ENCODE measurements around the gene FGGY.
"Not testable (repeated sequence)": the region's sequence is repeated elsewhere in the genome, so short reads cannot be mapped to it uniquely, and the experiment has no call there.

The FGGY gene, protein sequence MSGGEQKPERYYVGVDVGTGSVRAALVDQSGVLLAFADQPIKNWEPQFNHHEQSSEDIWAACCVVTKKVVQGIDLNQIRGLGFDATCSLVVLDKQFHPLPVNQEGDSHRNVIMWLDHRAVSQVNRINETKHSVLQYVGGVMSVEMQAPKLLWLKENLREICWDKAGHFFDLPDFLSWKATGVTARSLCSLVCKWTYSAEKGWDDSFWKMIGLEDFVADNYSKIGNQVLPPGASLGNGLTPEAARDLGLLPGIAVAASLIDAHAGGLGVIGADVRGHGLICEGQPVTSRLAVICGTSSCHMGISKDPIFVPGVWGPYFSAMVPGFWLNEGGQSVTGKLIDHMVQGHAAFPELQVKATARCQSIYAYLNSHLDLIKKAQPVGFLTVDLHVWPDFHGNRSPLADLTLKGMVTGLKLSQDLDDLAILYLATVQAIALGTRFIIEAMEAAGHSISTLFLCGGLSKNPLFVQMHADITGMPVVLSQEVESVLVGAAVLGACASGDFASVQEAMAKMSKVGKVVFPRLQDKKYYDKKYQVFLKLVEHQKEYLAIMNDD

DNA sequence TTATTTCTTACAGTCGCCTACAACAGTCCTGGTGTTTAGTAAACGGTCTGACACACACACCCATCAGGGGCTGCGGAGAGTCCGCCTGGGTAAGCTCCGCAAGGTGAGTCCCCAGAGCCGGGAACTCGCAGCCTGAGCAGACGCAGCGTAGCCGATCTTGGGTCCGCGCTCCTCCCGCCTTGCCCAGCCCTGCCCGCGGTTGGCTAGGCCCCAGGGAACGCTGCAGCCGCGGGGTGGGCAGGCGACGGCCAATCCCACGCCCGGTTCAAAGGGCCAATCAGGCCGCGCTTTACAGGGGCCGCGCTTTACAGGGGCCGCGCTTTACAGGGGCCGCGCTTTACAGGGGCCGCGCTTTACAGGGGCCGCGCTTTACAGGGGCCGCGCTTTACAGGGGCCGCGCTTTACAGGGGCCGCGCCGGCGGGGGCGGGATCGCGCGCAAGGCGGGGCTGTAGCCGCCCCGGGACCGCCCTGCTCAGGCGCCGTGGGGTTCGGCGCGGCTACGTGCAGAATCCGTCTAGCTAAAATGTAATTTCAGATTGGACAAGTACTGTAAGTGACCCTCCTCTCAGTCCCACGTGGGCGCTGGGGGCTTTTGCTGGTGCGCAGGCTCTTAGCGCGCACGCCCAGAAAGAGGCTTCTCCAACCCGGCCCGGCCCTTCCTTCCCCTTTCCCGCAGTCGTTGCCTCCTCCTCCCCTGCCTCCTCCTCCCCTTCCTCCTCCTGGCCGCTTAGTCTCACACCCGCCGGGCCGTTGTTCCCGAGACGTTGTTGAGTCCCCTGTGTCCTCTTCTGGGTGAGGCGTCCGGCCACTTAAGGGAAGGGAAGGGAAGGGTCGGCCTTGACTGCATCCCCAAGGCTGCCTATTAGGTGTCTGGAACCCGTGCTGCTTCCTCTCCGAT is at the start of gene FGGY:
TSS of gene FGGY (plus strand) at position 737 of the 899 bp plus-strand sequence. CDS start 24,456 bp downstream, outside the sequence.
- DNase-seq, result peak; percentile 81

DNA sequence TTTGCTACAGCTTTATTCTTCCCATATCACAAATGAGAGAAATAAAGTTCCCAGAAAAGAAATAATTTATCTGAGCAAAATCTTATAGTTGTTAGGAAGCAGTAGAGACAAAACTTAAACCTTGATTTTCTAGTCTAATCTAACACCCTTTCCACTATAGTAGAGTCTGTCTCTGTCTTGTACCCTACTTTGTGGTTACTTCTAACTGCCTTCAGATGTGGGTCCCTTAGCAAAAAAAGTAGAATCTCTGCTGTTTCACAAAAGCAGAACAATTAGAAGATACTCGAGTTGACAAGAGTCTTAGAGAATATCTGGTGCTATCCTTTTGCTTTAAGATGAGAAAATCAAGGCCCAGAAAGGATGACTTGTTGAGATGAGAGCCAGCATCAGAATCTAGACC is 48.1 kb upstream of the FGGY start:
- DNase-seq, result no peak

DNA sequence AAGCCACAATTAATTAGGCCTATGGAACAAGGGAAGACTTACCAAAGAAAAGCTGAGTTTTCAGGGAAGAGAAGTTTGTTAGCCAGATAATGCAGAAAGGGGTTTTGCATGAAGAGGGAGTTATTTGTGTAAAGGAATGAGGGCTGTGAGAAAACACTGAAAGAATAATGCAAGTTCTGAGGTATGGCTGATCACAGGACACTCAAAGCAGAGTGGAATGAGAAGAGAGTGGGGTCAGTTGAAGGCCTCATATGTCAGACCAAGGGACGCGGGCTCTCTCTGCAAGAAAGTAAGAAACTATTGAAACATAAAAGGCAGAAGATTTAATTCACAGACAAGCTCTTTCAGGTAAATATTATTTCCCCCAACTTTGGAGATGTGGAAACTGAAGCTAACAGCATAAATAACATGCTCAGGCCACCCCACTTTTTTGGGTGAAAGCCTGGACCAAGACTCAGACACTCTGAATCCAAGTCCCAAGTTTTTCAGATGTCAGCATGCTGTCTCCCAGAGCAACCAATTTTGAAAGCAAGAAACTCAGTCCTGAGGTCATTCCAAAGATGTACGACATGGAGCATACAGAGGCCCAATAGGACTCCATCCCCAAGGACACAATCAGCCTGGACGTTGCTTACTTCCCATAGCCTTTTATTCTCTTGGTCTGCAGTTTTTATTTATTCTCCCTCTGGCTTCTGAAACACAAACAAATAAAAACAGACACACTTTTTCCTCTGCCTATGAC is 47.3 kb upstream of the FGGY start:
- no peak for DNase-seq

DNA sequence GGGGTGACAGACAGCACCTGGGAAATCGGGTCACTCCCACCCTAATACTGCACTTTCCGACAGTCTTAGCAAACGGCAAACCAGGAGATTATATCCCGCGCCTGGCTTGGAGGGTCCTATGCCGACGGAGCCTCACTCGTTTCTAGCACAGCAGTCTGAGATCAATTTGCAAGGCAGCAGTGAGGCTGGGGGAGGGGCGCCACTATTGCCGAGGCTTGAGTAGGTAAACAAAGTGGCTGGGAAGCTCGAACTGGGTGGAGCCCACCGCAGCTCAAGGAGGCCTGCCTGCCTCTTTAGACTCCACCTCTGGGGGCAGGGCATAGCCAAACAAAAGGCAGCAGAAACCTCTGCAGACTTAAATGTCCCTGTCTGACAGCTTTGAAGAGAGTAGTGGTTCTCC is 45.8 kb upstream of the FGGY start:
- DNase-seq, result not testable (repeated sequence)

DNA sequence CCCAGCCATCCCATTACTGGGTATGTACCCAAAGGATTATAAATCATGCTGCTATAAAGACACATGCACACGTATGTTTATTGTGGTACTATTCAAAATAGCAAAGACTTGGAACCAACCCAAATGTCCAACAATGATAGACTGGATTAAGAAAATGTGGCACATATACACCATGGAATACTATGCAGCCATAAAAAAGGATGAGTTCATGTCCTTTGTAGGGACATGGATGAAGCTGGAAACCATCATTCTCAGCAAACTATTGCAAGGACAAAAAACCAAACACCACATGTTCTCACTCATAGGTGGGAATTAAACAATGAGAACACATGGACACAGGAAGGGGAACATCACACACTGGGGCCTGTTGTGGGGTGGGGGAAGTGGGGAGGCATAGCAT is 40.5 kb upstream of the FGGY start:
- DNase-seq, result not testable (repeated sequence)

DNA sequence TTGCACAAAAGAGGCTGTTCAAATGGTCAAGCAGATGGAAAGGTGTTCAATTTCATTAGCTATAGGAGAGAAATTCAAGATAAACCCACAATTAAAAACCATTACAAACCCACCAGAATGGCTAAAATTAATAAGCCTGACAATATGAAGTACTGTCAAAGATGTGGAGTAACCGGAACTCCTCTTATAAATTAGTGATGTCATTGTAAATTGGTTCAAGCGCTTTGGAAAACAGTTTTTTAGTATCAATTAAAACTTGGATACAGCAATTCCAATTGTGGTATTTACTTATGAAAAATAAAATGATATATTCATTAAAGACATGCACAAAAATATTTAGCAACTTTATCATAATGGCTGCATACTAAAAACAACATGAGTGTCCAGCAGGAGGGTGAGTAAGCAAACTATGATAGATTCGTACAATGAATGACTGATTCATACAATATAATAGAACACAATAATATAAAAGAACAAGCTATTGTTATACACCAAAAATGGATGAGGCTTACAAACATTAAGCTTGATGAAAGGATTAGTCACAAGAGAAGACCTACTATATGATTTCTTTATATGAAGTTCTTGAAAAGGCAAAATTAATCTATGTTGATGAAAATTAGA is 38.4 kb upstream of the FGGY start:
- no peak for DNase-seq

DNA sequence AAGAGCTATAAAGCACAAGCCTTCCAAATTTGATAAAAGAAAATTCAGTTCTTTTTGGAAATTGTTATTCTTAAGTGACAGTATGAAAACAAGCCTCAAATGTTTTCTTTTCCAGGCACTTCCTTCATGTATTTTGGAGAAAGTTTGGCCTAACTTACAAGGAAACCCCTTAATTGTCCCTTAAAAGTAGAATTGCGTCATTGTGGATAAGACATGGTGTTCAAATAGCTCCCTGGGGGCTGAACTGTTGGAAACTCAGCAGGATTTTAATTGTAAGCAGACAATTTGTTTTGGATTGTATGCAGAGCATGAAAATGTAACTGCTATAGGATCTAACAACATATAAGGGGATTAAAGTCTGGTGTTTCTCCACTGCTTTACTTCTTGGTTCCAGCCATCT is 35.4 kb upstream of the FGGY start:
- no peak for DNase-seq

DNA sequence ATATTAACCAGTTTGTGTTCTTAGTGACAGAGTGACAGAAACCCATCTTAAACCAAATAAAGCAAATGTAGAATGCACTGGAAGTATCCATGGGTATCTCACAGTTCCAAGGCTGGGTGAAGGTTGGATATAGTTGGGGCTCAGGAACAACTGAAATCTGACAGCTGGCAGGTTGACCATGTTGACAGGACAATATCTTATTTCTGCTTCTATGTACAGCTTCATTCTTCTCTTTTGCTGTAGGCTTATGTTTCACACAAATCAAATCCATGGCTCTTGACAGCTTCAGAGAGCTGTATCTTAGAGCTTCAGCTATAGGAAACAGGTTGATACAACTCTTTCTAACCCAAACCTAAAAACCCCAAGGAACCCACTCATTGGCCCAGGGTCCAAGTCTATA is 34.3 kb upstream of the FGGY start:
- DNase-seq, result no peak

DNA sequence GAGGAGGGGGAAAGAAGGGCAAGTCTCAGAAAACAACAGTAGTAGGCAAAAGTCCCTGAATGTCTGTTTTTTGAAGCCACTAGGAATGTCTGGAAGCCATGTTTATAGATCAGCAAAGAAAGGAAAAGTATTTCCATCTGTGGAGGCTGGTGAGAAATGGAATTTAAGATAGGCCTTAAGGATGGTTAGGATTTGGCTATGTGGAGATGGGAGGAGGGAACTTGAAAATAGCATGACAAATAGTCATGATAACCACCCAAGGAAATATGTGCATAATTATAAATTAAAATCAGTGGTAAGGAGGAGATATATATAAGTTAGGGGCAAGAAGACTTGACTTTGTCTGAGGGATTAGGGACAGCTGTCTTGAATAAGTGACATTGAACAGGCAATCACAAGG is 33.8 kb upstream of the FGGY start:
- no peak for DNase-seq

DNA sequence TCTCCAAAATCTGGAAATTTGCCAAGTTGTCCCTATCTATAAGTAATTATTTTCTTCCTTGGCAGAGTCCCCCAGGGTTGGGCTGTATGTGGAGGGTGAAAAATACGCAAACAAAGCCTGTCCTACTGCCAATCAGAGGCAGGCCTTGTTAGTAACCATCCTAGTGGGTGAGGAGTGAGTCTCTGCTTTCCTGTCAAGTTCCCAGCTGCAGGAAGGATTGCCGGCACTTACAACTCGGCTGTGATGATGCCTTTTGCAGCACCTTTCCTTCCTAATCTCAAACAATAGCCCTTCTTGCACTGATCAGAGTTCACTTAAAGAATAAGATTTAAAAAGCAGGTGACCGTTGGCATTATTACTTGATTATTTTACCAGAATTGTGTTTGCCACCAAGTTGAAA is 31.3 kb upstream of the FGGY start:
- DNase-seq, result no peak

DNA sequence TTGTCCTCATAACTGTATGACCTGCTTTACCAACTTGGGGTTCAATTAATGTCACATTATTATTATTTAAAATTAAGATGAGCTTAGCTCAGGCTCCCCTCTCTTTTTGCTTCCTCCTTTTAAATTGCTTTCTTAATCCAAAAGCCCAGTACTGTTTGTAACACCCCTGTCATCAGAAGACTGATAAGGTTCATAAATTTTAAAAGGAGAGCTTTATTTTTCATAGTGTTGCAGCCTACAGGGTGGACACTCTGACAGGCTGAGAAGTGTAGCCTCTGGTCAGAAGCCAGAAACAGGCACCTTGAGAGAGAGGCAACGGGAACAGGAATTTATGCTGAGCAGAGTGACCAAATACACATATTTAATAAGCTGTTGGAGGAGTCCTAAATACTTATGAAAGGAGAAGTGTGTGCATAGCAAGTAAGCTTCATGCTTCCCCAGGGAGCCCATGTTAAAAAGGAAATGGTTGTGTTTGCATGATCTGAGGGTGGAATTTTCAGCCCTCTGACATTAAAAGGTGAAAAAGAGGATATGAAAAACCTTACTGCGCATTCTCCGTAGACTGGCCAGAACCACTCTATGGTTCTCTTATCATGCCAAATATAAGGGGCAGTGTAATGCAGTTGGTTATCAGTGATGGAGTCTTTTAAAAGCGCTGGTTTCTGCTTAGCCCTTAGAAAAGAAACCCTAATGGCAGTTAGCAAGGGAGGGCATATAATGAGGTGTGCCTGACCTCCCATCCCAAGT is 30.5 kb upstream of the FGGY start:
- no peak for DNase-seq

DNA sequence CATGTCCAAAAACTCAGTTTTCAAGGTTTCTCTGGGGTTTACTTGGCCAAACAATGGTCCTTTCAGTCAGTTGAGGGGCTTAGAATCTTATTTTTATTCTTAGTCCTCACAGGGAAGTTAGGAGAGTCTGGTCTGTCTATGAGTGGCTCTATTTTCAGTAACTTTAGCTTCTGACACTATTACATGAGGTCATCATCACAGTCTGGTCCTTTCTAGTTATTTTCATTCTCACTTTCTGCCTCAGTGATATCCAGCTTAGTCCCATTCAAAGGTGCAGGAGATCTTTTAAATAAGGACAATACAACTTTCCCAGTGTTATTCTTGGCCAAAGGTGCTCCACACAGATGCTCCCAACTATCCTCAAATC is 30.0 kb upstream of the FGGY start:
- DNase-seq, result no peak

DNA sequence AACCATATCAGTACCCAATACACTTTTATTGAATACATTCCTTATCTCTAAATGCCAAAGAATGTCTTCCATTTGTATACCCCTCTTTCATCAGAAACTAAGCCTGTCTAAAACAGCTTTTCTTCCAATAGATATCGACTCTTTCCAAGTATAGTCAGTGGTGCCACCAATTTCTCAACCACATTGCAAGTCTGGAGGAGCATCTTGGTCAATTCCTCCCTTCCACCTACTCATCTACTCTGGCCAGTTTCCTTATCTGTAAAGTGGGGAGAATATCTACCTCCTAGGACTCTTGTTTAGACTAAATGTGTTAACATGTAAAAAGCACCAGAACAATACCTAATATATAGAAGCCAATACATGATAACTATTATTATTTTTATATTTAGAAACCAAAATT is 28.5 kb upstream of the FGGY start:
- DNase-seq, result no peak

DNA sequence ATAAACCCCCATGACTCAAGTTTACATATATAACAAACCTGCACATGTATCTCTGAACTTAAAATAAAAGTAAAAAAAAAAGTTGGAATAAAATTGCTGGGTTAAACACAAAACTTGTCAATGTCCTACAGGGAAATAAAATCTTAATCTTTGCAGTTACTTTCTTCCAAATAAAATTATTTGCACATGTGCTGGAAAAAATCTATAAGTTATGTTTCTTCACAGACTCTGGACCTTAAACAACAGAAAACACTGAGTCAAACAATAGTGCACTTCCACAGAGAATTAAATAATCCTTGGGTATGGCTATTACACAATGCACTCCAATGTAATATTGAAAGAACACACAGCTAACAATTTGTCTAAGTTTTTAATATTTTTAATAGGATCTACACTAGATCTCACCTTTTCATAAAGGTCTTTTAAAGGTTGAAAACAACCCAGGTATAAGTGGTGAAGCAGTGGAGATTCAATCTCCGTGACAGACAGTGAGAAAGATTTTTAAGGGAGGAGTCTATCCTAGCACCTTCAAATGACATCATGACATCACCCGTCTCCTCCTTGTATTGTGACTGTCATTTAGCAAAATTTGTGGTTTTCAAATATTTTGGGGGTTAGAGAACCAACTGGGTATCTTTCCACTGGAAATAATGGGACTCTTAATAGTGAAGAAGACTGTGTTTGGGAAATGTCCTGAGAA is 25.2 kb upstream of the FGGY start:
- DNase-seq, result no peak

DNA sequence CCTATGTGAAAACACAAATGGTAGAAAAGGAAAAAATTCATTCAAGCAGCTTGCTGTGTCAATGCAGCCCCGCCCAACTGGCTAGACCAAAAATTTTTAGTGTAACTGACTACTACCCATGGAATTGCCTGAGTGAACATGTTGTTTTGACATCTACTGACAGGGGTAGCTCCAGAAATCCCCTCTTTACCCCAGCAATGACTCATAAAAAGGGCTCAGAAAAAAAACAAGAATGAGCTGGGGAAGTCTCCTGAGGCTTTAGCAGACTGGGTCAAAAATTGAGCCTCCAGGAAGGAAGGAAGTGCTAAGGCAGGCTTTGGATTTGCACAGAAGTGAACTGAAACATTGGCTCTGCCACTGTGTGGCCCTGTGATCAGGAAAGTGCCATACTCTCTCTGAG is 24.4 kb upstream of the FGGY start:
- DNase-seq, result no peak

DNA sequence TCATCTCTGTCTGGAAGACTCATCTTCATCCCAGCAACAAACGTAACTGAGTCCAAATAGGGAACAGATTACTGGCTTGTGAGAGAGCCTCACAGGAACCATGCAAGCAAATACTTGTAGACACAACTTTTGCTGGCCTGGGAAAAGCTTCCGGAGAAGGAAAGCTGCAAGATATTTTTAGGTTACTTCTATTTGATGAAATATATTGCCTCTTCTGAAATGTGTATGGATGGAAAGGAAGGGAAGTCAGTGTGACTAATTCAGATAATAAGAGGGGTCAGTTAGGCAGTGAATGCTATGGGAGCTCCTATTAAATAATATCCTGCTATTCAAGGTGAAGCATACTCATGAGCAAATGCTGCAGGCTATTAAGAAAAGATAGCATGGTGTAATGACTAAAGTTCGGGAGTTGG is 20.4 kb upstream of the FGGY start:
- DNase-seq, result no peak

DNA sequence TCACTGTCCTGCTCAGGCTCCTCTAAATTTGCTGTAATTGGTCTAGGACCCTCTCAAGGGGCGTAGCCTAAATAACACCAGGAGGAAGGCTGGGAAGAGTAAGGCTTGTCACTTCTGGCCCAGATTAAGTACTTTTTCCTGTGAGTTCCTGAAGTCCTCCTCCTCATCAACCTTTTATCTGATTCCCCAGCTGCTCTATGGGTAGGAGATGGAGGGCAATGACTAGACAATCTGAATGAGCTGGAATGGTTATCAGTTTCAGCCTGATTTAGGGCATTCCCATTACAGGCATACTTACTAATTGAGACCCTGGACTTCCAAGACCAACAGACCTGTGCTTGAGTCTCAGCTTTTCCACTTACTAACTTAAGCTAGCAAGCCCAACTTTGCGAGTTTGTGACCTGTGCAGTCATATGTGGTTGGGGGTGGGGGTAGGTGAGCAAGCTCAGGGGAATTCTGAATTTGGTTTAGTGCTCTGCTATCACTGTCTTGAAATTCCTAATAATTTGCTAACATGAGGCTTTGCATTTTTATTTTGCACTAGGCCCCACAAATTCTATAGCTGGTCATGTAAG is 18.0 kb upstream of the FGGY start:
- DNase-seq, result no peak

DNA sequence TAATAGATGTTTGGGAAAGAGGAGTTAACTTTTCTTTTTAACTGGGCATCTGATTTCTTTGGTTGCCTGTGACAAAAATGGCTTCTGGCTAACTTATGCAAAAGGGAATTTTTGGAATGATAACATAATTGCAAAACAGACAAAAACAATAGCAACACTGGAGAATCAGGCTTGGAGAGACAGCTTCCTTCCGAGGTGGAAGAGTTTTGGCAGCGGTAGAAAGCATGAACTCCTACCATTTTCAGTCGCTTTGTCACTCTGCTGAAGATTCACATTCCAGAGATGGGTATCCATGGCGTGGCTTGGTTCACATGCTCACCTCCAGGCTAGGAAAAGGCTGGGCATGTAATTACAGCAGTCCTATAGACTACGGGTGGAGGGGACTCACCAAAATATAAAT is 17.2 kb upstream of the FGGY start:
- no peak for DNase-seq

DNA sequence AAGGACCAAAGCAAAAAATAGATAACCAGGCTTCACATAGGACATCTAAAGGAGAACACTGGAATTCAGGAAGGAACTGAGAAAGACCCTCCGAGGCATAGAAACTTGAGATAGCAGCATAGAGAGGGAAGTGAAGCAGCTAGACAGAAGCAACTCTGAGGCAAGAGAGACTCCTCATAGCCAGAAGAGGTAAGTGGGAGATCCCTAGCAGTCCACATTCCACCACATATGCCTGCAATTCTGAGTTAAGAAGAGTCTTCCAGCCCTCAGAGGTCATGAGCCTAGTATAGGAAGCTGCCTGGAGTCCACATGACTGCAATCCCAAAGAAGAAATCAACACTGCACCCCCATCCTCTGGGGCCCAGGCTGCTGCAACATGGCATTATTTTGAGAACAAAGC is 13.9 kb upstream of the FGGY start:
- DNase-seq, result no peak

DNA sequence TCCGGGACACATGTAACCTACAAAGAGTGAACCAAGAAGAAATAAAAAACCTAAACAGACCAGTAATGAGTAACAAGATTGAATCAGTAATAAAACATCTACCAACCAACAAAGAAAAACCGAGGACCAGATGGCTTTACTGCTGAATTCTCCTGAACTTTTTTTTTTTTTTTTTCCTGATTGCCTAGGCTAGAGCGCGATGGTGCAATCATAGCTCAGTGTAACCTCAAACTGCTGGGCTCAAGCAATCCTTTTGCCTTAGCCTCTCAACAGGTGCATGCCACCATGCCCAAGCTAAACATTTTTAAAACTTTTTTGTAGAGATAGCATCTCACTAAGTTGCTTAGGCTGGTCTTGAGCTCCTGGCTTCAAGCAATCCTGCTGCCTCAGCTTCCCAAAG is 11.2 kb upstream of the FGGY start:
- DNase-seq, result no peak

DNA sequence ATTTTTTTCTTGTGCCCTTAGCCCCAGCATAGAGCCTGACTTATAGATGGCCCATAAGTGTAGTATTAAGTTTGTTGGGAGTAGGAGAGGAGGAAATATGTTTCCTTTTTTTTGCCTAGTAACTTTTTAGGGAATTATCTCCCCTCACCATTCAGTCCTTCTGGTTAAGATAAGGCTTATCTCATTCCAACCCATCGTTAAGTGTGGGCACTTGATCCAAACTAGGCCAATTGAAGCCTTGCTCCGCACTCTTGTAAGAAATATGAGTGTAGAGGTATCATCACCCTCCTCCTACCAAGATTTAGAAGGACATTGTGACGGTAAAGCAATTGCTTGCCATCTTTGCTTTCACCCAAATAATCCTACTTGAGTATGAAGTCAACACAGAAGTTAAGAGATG is 8.8 kb upstream of the FGGY start:
- no peak for DNase-seq

All from stimulated activated CD4-positive, alpha-beta T cell treated with anti-CD3 and anti-CD28 coated beads, Interleukin-4, amount 100 ng/mL, for 24 hours (primary cell).